ENCODE data around the gene PHLPP1.

DNA sequence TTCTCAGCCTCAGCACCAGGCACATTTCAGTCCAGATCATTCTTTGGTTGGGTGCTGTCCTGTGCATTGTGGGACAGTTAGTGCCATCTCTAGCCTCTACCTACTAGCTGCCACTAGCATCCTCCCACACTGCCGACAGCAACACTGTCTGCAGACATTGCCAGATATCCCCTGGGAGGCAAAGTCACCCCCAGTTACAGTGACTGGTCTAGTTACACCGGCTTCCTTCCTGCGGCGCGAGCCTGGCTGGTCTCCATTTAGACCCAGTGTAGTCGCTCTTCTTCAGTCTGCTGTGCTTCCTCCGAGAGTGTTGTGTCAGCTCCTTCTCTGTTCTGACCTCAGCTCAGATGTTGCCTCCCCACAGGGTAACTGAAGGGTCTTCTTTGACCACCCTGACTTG is 283.1 kb downstream of the PHLPP1 start:
- TF ChIP-seq, protein P1, sequence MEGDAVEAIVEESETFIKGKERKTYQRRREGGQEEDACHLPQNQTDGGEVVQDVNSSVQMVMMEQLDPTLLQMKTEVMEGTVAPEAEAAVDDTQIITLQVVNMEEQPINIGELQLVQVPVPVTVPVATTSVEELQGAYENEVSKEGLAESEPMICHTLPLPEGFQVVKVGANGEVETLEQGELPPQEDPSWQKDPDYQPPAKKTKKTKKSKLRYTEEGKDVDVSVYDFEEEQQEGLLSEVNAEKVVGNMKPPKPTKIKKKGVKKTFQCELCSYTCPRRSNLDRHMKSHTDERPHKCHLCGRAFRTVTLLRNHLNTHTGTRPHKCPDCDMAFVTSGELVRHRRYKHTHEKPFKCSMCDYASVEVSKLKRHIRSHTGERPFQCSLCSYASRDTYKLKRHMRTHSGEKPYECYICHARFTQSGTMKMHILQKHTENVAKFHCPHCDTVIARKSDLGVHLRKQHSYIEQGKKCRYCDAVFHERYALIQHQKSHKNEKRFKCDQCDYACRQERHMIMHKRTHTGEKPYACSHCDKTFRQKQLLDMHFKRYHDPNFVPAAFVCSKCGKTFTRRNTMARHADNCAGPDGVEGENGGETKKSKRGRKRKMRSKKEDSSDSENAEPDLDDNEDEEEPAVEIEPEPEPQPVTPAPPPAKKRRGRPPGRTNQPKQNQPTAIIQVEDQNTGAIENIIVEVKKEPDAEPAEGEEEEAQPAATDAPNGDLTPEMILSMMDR (conservative IDR thresholded peaks at IDR 0.05; ENCODE audit: low read length), result no peak
- no peak for TF ChIP-seq EZH2phosphoT487 (IDR thresholded peaks at IDR 0.05; ENCODE audit: borderline replicate concordance, low read depth, low read length)

Measured in OCI-LY7 (cell line).